H9 (cell line): ENCODE results near the gene DPYD. TPM values are rescaled to one million over a fixed set of nuclear protein-coding genes. Genes with fewer than 3 reads are reported as not detected.

Experiments
- DNase-seq: peaks from one replicate; pipeline ENCODE4 v3.0.0-alpha.2; 2017
- H2AFZ ChIP-seq: one replicate; pipeline ENCODE4 v1.6.1; 2013; ENCODE audit warnings: mild to moderate bottlenecking, low read length, control low read depth, moderate library complexity
- H2AK5ac ChIP-seq: 2 replicates; pipeline ENCODE4 v1.6.1; 2013; ENCODE audit warnings: low read length, control low read depth, mixed read lengths; ENCODE audit not compliant: insufficient read length
- H2BK120ac ChIP-seq: one replicate; pipeline ENCODE4 v1.6.1; 2013; ENCODE audit warnings: low read depth, mild to moderate bottlenecking, low read length, control low read depth, inconsistent platforms; ENCODE audit not compliant: poor library complexity, severe bottlenecking
- H2BK12ac ChIP-seq: 2 replicates; pipeline ENCODE4 v1.6.1; 2013; ENCODE audit warnings: low read length, control low read depth, mixed read lengths, low read depth; ENCODE audit not compliant: insufficient read length
- H2BK15ac ChIP-seq: 2 replicates; pipeline ENCODE4 v1.6.1; 2013; ENCODE audit warnings: low read depth, low read length, control low read depth
- H2BK20ac ChIP-seq: one replicate; pipeline ENCODE4 v1.6.1; 2013; ENCODE audit warnings: low read depth, mild to moderate bottlenecking, low read length, control low read depth, inconsistent platforms; ENCODE audit not compliant: poor library complexity, severe bottlenecking
- H2BK5ac ChIP-seq: 2 replicates; pipeline ENCODE4 v1.6.1; 2013; ENCODE audit warnings: low read length, control low read depth, mixed read lengths; ENCODE audit not compliant: insufficient read length
- H3K14ac ChIP-seq: 2 replicates; pipeline ENCODE4 v1.6.1; 2013; ENCODE audit warnings: low read length, control low read depth; ENCODE audit not compliant: insufficient read depth
- H3K18ac ChIP-seq: 2 replicates; pipeline ENCODE4 v1.6.1; 2013; ENCODE audit warnings: low read depth, mild to moderate bottlenecking, mixed read lengths, low read length, control low read depth; ENCODE audit not compliant: insufficient read length
- H3K23ac ChIP-seq: 2 replicates; pipeline ENCODE4 v1.6.1; 2013; ENCODE audit warnings: low read length, control low read depth, mixed read lengths, low read depth; ENCODE audit not compliant: insufficient read length
- H3K23me2 ChIP-seq: 2 replicates; pipeline ENCODE4 v1.6.1; 2013; ENCODE audit warnings: low read depth, mild to moderate bottlenecking, mixed read lengths, low read length, control low read depth; ENCODE audit not compliant: insufficient read length, poor library complexity, severe bottlenecking
- H3K27ac ChIP-seq: 2 replicates; pipeline ENCODE4 v1.5.1; 2013; ENCODE audit warnings: low read length, control low read depth, mixed read lengths, low read depth; ENCODE audit not compliant: insufficient read length
- H3K27me3 ChIP-seq: 2 replicates; pipeline ENCODE4 v1.6.1; 2013; ENCODE audit warnings: low read length, control low read depth, inconsistent platforms; ENCODE audit not compliant: insufficient read depth
- H3K4ac ChIP-seq: 2 replicates; pipeline ENCODE4 v1.6.1; 2013; ENCODE audit warnings: low read depth, mild to moderate bottlenecking, control low read depth, inconsistent platforms, low read length, moderate library complexity
- H3K4me1 ChIP-seq: 2 replicates; pipeline ENCODE4 v1.6.1; 2013; ENCODE audit warnings: low read length, control low read depth, inconsistent platforms; ENCODE audit not compliant: insufficient read depth
- H3K4me2 ChIP-seq: 2 replicates; pipeline ENCODE4 v1.6.1; 2013; ENCODE audit warnings: low read length, control low read depth, mixed read lengths; ENCODE audit not compliant: insufficient read length, insufficient read depth
- H3K56ac ChIP-seq: 2 replicates; pipeline ENCODE4 v1.6.1; 2013; ENCODE audit warnings: low read depth, mild to moderate bottlenecking, mixed read lengths, low read length, control low read depth; ENCODE audit not compliant: insufficient read length
- H3K79me1 ChIP-seq: 2 replicates; pipeline ENCODE4 v1.6.1; 2013; ENCODE audit warnings: low read depth, mild to moderate bottlenecking, moderate library complexity, low read length, control low read depth, inconsistent platforms; ENCODE audit not compliant: insufficient read depth, poor library complexity, severe bottlenecking
- H3K79me2 ChIP-seq: 2 replicates; pipeline ENCODE4 v1.6.1; 2013; ENCODE audit warnings: low read length, control low read depth, inconsistent platforms; ENCODE audit not compliant: insufficient read depth
- H3K9ac ChIP-seq: 2 replicates; pipeline ENCODE4 v1.6.1; 2013; ENCODE audit warnings: low read length, control low read depth, mixed read lengths; ENCODE audit not compliant: insufficient read length; ENCODE audit errors: extremely low read depth
- H3K9me3 ChIP-seq: one replicate; pipeline ENCODE4 v1.6.1; 2013; ENCODE audit warnings: low read depth, low read length, inconsistent platforms; ENCODE audit not compliant: control insufficient read depth
- H3T11ph ChIP-seq: one replicate; pipeline ENCODE4 v1.6.1; 2013; ENCODE audit warnings: mild to moderate bottlenecking, low read length, control low read depth, inconsistent platforms
- H4K20me1 ChIP-seq: one replicate; pipeline ENCODE4 v1.6.1; 2013; ENCODE audit not compliant: control insufficient read depth, insufficient read length, insufficient read depth
- H4K5ac ChIP-seq: 2 replicates; pipeline ENCODE4 v1.6.1; 2013; ENCODE audit warnings: low read depth, mild to moderate bottlenecking, mixed read lengths, low read length, control low read depth; ENCODE audit not compliant: insufficient read length
- H4K8ac ChIP-seq: replicated peaks from 2 replicates; pipeline ENCODE4 v1.6.1; 2013; ENCODE audit warnings: low read length, control low read depth, mixed read lengths, low read depth; ENCODE audit not compliant: insufficient read length
- H4K91ac ChIP-seq: 2 replicates; pipeline ENCODE4 v1.6.1; 2013; ENCODE audit warnings: low read depth, mild to moderate bottlenecking, moderate library complexity, mixed read lengths, low read length, control low read depth; ENCODE audit not compliant: insufficient read length
- H3K27ac Mint-ChIP-seq, 3 experiments: 2 replicates in 2 of 3; 3 replicates in 1 of 3; pipeline ENCODE4 v1.8.0; 2020 to 2021; ENCODE audit warnings: mixed read lengths in 3 of 3, mild to moderate bottlenecking in 1 of 3, moderate library complexity in 1 of 3
- H3K27me3 Mint-ChIP-seq: 2 replicates; pipeline ENCODE4 v1.8.0; 2021; ENCODE audit warnings: low read depth, mild to moderate bottlenecking, moderate library complexity, mixed read lengths
- H3K36me3 Mint-ChIP-seq, 3 experiments: 2 replicates in 2 of 3; 3 replicates in 1 of 3; pipeline ENCODE4 v1.8.0; 2020 to 2021; ENCODE audit warnings: low read depth in 3 of 3, mixed read lengths in 3 of 3; ENCODE audit not compliant: insufficient read depth in 1 of 3
- H3K4me1 Mint-ChIP-seq, 2 experiments: 2 replicates each; pipeline ENCODE4 v1.8.0; 2020; ENCODE audit warnings: mixed read lengths in 2 of 2
- H3K4me3 Mint-ChIP-seq, 2 experiments: 2 replicates in 1 of 2; 3 replicates in 1 of 2; pipeline ENCODE4 v1.8.0; 2020 to 2021; ENCODE audit warnings: mild to moderate bottlenecking in 2 of 2, mixed read lengths in 2 of 2, moderate library complexity in 1 of 2
- H3K9me3 Mint-ChIP-seq, 2 experiments: 2 replicates in 1 of 2; 3 replicates in 1 of 2; pipeline ENCODE4 v1.8.0; 2020; ENCODE audit warnings: mild to moderate bottlenecking in 2 of 2, mixed read lengths in 2 of 2, moderate library complexity in 1 of 2
- CTCF ChIP-seq: fragments of 200-600 bp; sonication (generic); conservative IDR thresholded peaks from 3 replicates; pipeline ENCODE4 v1.8.0; 2021; ENCODE audit warnings: antibody characterized with exemption, mild to moderate bottlenecking
- WGBS: extraction: QIAGEN DNeasy Blood & Tissue Kit; methylation state at CpG from one replicate; pipeline ENCODE4 v1.1.7; 2013; ENCODE audit warnings: missing lambda C conversion rate, low lambda C conversion rate, mixed read lengths; ENCODE audit not compliant: insufficient read length; ENCODE audit errors: extremely low coverage; 5-methylcytosine and 5-hydroxymethylcytosine counted together
- total RNA-seq: library from RNA; stranded (reverse); gene quantifications from 2 replicates; pipeline ENCODE4 v1.2.1, GENCODE V29; 2021

DPYD gene
- total RNA-seq, 1 experiment from 2014 or later: 0.37 TPM

DNA sequence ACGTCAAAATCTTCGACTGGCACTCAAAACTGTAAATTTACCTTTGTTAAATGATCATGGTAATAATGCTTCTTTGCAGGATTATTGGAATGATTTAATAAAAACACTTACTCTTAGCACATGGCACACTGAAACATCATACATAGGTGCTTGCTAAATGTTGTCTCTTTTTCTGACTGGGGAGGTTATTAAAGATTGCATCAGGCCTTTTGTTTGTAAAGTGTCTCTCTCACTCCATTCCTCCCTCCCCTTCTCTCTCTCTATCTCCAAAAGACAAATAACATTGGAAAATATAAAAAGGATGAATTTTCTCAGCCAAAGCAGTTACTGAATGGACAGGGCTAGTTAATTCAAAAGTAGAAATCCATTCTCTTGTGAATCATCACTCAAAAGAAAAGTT, 404.2 kb downstream of the DPYD start:
- H2BK5ac ChIP-seq: no peak overlapping the region
- no peak overlapping the region for H3K4me2 ChIP-seq
- no peaks in the 10 kb centered on the region for H3K27me3 ChIP-seq
- H3K4me1 Mint-ChIP-seq: no peaks in the 10 kb centered on the region
- H3K14ac ChIP-seq: no peak overlapping the region
- no peaks in the 10 kb centered on the region for H3K9me3 ChIP-seq
- H2AK5ac ChIP-seq: no peak overlapping the region
- H4K8ac ChIP-seq: no peak overlapping the region
- H3K79me1 ChIP-seq: no peaks in the 10 kb centered on the region
- no peak overlapping the region for H3K56ac ChIP-seq
- no peak overlapping the region for H2BK20ac ChIP-seq
- no peak overlapping the region for H3K4me3 Mint-ChIP-seq
- H3K79me2 ChIP-seq: no peaks in the 10 kb centered on the region
- no peak overlapping the region for H4K91ac ChIP-seq
- no peak overlapping the region for H3T11ph ChIP-seq
- no peaks in the 10 kb centered on the region for H3K23me2 ChIP-seq
- no peaks in the 10 kb centered on the region for H3K27me3 Mint-ChIP-seq
- H2BK15ac ChIP-seq: no peak overlapping the region
- peaks cover 0 to 16% (median 3%) of the 10 kb centered on the region in 3 experiments; a peak in 5 of 7 replicates for H3K36me3 Mint-ChIP-seq
- DNase-seq: no peak
- no peak for TF ChIP-seq CTCF
- no peaks in the 10 kb centered on the region for H3K4me1 ChIP-seq
- no peaks in the 10 kb centered on the region for H4K20me1 ChIP-seq
- no peak overlapping the region for H2BK12ac ChIP-seq
- peaks cover 15 to 16% of the 10 kb centered on the region in 2 experiments for H3K9me3 Mint-ChIP-seq
- H4K5ac ChIP-seq: no peak overlapping the region
- no peak overlapping the region for H3K9ac ChIP-seq
- H3K23ac ChIP-seq: no peak overlapping the region
- H2AFZ ChIP-seq: no peak overlapping the region
- no peak overlapping the region for H3K18ac ChIP-seq
- no peak overlapping the region for H3K27ac ChIP-seq
- no CpG with 5 or more reads among the region's 2 CpGs for WGBS
- H2BK120ac ChIP-seq: no peak overlapping the region
- H3K4ac ChIP-seq: no peak overlapping the region
- H3K27ac Mint-ChIP-seq: no peak overlapping the region; a peak in 1 of 7 replicates
